Measurements from ENCODE around the gene S100A3.
A peak's percentile ranks its signal among the peaks of the same experiment; 100 is the strongest.
"Not testable (repeated sequence)": the region's sequence is repeated elsewhere in the genome, so short reads cannot be mapped to it uniquely, and the experiment has no call there.

Gene S100A3

GRCh38 chr1:153568367-153569099 lies 19.5 kb upstream of the S100A3 start:
- DNase-seq: peak; percentile 80

- DNase-seq: peak; percentile 50
These were observed 18.7 kb upstream of the S100A3 start for GRCh38 chr1:153567621-153568366.

DNA sequence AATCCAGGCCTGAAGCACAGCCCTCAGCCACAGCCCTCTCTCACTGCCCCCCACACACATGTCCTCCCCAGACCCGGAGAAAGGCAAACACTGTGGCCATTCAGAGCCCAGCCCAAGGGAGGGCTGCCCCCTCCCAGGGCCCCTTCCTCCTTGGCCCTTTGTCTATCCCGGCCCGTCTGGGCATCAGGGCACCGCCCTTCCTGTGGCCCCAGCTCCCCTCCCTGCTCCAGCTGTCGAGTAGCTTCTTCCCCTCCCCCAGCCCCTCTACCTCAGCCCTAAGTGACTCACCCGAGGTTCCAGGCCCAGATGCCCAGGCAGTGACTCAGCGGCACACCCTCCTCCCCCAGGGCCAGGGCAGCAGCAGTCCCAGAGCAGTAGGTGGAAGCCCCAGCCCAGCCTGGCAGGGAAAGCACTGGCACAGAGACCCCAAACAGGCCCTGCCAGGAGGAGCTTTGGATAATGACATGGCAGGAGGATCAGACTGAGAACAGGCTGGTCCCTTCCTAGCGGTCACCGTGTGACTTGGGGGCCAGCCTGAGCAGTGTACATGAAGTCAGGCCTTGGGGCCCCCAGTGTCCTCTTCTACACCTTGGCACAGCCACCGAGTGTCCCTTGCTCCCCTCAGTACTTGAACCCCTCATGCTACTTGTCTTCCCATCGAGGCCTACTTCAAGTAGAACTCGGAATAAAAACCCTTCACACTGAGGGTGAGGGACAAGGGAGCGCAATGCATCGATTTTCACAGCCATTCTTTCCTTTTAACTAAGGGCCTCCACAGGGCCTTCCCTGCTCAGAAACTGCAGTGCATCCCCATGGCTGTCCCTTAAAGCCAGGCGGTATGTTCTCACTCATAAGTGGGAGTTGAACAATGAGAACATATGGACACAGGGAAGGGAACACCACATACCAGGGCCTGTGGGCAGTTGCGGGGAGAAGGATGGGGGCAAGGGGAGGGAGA lies 17.6 kb upstream of the S100A3 start:
- DNase-seq: peak; percentile 91

- DNase-seq: peak; percentile 37
These were observed 16.7 kb upstream of the S100A3 start, which contains the start of gene S100A2 for GRCh38 chr1:153565529-153566374. S100A2 (minus strand) TSS chr1:153565844; CDS start chr1:153563877, 1,967 bp downstream.

- DNase-seq: no peak
These were observed 14.9 kb upstream of the S100A3 start for GRCh38 chr1:153563991-153564390.

DNA sequence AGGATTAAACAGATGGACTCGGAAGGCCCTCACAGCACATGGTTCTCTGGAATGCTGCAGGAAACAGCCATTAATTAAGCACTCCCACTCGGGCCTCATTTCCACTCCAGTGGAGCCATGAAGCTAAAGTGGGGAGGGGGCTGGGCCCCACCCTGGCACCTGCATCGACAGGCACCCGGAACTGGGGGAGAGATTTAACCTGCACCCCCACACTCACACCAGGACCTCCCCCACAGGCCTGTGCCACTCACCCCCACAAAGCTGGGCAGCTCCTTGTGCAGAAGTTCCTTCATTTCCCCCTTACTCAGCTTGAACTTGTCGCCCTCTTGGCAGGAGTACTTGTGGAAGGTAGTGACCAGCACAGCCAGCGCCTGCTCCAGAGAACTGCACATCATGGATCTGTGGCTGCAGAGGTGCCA lies 14.4 kb upstream of the S100A3 start:
- no peak for DNase-seq

DNA sequence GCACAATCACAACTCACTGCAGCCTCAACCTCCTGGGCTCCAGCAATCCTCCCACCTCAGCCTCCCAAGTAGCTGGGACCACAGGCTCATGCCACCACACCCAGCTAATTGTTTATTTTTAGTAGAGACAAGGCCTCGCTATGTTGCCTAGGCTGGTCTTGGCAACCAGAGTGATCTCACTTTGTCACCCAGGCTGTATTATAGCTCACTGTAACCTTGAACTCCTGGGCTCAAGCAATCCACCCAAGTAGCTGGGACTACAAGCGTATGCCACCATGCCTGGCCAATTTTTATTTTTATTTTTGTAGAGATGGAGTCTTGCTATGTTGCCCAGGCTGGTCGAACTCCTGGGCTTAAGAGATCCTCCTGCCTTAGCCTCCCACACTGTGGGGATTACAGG lies 13.0 kb upstream of the S100A3 start:
- DNase-seq: not testable (repeated sequence)

- no peak for DNase-seq
These were observed 12.5 kb upstream of the S100A3 start for GRCh38 chr1:153561466-153561985.

DNA sequence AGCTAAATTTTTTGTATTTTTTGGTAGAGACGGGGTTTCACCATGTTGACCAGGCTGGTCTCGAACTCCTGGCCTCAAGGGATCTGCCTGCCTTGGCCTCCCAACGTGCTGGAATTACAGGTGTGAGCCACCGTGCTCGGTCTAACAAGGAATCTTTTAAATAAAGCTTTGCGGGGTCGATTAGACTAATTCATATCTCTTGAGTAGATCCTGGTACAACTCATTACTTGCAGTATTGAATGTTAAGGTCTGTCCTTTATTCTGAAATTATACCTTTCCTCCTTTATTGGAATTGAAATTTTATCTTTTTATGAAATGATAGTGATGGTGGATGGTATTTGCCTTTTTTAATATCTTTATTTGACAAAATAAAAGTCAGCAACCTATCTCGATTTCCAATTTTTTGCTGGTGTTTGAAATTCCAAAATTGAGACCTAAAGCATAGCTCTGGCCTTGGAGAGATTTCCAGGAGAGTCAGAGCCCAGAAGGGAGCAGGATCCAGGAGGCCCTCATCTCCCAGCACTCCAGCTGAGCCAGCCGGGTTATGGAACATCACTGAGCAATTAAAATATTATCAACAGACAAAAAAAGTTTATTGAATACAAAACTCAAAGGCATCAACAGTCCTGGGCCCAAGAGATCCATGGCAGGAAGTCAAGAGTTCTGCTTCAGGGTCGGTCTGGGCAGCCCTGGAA lies 11.9 kb upstream of the S100A3 start:
- no peak for DNase-seq

DNA sequence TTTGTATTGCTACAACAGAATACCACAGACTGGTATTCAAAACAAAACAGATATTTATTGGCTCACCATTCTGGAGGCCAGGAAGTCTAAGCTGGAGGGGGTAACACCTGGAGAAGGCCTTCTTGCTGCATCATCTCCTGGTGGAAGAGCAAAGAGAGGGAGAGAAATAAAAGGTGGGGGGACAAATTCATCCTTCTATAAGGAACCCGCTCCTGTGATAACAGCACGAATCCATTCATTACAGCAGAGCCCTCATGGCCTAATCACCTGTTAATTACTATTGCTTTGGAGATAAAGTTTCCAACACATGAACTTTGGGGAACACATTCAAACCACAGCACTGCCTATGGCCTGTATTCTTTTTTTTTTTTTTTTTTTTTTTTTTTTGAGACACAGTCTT lies 11.2 kb upstream of the S100A3 start:
- no peak for DNase-seq

DNA sequence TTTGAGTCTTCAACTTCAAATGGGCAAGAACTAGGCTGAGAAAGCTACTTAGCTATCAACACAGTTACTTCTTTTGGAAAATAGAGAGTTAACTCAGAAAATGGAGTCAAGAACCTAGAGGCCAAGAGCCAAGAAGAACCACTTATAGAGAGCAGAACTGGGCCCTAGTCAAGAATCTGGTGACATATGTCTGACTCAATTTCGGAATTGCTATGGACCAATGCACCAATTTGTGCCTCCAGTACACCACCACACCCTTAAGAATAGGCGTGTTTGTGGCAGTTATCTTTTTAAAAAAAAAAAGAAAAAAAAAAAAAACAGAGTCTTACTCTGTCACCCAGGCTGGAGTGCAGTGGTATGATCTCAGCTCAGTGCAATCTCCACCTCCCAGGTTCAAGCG lies 8.8 kb upstream of the S100A3 start:
- no peak for DNase-seq

DNA sequence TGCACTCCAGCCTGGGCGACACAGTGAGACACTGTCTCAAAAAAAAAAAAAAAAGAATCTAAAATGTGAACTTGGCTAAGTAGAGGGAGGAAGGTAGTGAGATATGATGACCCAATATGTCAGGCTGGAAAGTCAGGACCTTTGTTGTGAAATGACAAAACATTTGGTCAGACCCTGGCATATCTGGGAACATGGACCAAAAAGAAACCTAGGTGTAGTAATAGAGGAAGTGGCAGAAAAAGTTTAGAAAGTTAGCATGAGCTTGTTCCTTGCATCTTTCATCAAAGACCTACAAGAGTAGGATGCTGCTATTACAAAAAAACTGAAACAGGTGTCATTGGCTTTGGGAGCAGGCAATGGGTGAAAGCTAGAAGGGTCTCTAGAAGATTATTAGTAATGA lies 7.3 kb upstream of the S100A3 start:
- no peak for DNase-seq

DNA sequence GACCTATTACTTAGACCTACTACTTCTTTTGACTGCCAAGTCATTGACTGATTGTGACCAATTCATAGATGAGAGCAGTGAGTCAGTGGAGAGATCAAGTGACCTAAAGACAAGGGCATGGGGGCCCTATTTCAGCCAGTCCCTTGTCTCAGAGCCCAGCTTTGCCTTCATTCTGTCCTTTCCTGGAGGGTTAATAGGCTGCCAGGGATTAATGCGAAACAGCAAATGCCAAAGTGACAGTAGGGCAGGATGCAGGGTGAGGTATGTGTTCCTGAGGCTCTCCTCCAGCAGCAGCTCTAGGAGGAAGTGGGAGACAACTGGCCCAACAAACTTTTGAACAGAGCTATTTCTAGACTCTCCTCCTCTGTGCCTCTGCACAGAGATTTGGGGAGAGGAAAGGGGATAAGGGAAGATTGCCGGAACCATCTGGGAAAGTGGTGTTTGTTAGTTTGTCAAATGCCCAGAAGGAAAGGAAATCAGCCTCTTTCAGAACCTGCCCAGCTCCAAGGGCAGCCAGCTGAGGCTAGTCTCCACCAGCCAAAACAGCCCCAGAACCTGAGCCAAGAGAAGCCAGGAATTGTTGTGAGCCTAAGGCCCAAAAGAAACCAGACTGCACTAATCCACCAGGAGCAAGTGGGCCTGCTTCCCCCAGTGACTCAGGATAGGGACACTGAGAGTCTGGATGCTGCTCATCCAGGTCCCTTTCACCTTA lies 4.9 kb upstream of the S100A3 start:
- no peak for DNase-seq

GRCh38 chr1:153553096-153553495 lies 4.0 kb upstream of the S100A3 start:
- no peak for DNase-seq

GRCh38 chr1:153552335-153552734 lies 3.3 kb upstream of the S100A3 start:
- DNase-seq: no peak

- DNase-seq: no peak
These were observed 1.9 kb upstream of the S100A3 start for GRCh38 chr1:153550827-153551500.

DNA sequence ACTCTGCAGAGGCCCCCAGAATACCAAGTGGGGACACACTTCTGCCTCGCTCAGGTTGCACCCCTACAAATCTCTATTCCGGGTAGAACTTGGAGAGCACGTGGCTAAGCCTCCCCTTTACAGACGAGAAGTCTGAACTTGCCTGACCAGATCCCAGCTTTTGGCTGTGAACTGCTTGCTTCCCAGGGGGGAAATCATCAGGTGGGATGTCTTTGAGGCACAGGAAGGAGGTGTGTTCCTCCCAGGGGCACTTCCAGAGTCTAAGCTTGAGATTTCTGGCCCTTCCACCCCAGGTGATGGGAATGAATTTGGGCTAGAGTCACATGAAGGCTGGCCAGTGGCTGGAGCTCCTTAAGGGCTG lies 1.3 kb upstream of the S100A3 start:
- no peak for DNase-seq

GRCh38 chr1:153549741-153550397 lies 811 bp upstream of the S100A3 start:
- no peak for DNase-seq
